ENCODE results near the gene MAP3K14. TPM values are rescaled to one million over a fixed set of nuclear protein-coding genes. Genes with fewer than 3 reads are reported as not detected.
A peak's percentile ranks its signal among the peaks of the same experiment; 100 is the strongest.

Gene MAP3K14
- total RNA-seq, 1 experiment from 2014 or later = 10.0 TPM

DNA sequence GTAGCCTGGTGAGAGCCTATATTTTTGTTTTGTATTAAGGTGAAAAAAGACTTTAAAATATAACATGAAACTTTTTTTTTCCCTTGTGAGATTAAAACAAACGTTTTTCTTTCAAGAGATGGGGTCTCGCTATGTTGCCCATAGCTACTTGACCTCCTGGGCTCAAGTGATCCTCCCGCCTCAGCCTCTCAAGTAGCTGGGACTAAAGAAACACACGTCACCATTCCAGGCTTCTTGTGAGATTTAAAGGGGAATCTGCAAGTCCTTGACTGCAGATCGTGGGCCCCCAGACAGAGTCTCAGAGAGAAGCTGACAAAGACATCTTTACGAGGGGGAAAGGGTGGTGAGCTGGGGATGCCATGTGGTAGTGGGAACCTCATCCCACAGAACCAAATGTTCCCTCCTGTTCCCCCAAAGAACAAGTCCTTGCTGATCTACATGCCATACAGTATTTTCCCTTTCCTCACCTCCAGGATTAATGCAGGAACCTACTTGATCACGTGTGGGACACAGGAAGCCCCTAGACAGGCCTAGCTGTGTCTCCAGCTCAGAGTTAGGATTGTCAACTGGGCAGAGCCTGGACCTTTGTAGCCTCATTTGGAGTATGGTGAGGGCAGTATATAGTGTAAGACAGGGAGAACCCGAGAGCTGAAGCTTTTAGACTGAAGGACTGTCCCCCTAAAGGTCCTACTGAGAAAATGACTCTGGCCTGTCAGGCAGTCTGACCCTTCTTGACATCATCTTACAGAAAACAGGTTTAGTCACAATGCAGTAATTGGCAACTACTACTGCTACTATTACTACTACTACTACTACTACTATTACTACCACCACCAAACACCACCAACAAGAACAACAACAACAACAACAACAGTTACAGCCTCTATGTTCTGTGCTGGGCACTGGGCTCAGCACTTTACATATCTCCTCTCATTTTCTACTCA is 4.1 kb downstream of the MAP3K14 start:
- TF ChIP-seq, protein P1, sequence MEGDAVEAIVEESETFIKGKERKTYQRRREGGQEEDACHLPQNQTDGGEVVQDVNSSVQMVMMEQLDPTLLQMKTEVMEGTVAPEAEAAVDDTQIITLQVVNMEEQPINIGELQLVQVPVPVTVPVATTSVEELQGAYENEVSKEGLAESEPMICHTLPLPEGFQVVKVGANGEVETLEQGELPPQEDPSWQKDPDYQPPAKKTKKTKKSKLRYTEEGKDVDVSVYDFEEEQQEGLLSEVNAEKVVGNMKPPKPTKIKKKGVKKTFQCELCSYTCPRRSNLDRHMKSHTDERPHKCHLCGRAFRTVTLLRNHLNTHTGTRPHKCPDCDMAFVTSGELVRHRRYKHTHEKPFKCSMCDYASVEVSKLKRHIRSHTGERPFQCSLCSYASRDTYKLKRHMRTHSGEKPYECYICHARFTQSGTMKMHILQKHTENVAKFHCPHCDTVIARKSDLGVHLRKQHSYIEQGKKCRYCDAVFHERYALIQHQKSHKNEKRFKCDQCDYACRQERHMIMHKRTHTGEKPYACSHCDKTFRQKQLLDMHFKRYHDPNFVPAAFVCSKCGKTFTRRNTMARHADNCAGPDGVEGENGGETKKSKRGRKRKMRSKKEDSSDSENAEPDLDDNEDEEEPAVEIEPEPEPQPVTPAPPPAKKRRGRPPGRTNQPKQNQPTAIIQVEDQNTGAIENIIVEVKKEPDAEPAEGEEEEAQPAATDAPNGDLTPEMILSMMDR (IDR thresholded peaks at IDR 0.05; ENCODE audit: insufficient read depth in 1 of 2, low read depth in 1 of 2, low read length in 1 of 2, severe bottlenecking in 1 of 2, unreplicated experiment in 1 of 2) = no peak
- Histone ChIP-seq H3K36me3 (ENCODE audit: control insufficient read depth, insufficient read depth, low read length) (no peaks in the 10 kb centered on the region), H3K4me1 (peaks cover 39% of the 10 kb centered on the region), H3K9me3 (no peaks in the 10 kb centered on the region), H3K27me3 (replicated peaks; ENCODE audit: control insufficient read depth, insufficient read depth, low read length) (no peaks in the 10 kb centered on the region), H3K4me3 (ENCODE audit: low read depth, low read length) (no peak overlapping the region)
- H3K9me3 Mint-ChIP-seq (ENCODE audit: unreplicated experiment) = no peaks in the 10 kb centered on the region
- ChIA-PET POLR2A (interaction anchor here (1.4 kb wide), 1 partner anchor 35 kb away, joined by 5 read pairs; no protein-coding TSS in a partner anchor), CTCF (interaction anchor here (0.5 to 2.3 kb wide), 4 partner anchors 35 to 164 kb away, joined by 3 to 15 read pairs (median 4); no protein-coding TSS in a partner anchor)
- no peaks in the 10 kb centered on the region for H3K27me3 Mint-ChIP-seq (ENCODE audit: insufficient read depth, unreplicated experiment)
- H3K36me3 Mint-ChIP-seq (ENCODE audit: insufficient read depth, unreplicated experiment) = peaks cover 15% of the 10 kb centered on the region
- no peak for DNase-seq
- H3K4me1 Mint-ChIP-seq (ENCODE audit: low read depth, unreplicated experiment) = peaks cover 31% of the 10 kb centered on the region
- H3K27ac Mint-ChIP-seq (ENCODE audit: unreplicated experiment) = peak overlapping the region; percentile 24
- intact Hi-C loops (cut with micrococcal nuclease; ENCODE audit: unreplicated experiment) = no loop called here
- no peak overlapping the region for H3K4me3 Mint-ChIP-seq (ENCODE audit: unreplicated experiment)
- no TSS peak for BruUV-seq (replicated peaks)

DNA sequence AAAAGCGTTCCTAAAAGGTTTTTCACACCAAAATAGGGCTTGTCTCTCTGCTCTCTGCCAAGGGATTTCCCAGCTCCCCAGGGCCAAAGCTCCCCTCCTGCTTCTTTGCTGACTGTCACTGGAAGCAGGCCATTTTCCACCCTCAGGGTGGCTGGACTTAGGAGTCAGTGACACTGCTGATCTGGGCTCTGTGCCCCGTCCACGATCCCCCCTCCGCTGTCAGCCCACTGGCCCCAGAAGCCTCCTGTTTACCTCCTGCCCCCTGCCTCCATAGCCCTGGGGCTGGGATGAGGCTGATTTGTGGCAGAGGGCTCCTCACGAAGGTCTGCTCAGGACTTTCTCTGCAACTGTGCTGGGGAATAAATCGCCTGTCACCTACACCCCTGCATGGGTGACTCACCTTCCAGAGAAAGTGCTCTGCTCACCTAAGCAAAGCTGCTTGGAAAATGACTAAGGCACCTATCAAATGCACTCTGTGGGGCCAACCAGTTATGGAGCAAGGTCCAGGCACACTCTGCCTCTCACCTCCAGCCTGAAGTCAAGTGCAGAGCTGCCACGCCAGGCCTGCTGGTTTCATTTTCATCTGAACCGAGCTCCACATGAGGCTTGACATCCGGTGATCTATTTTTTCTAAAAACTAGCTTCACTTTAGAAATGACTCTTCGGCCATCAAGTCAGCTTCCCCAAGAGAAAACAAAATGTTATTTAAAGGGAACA is 4.9 kb downstream of the MAP3K14 start:
- peak overlapping the region; percentile 42 for H3K27ac Mint-ChIP-seq (ENCODE audit: unreplicated experiment)
- H3K4me3 Mint-ChIP-seq (ENCODE audit: unreplicated experiment) = no peak overlapping the region
- H3K9me3 ChIP-seq = no peaks in the 10 kb centered on the region
- intact Hi-C loops (cut with micrococcal nuclease; ENCODE audit: unreplicated experiment) = no loop called here
- ChIA-PET CTCF (interaction anchor here (0.5 to 2.3 kb wide), 6 partner anchors 19 to 163 kb away, joined by 3 to 15 read pairs (median 3); no protein-coding TSS in a partner anchor), POLR2A (interaction anchor here (1.4 kb wide), 2 partner anchors 34 to 35 kb away, joined by 3 to 5 read pairs; no protein-coding TSS in a partner anchor)
- no peak overlapping the region for H3K4me3 ChIP-seq (ENCODE audit: low read depth, low read length)
- H3K4me1 Mint-ChIP-seq (ENCODE audit: low read depth, unreplicated experiment) = peaks cover 31% of the 10 kb centered on the region
- TF ChIP-seq, protein P1 (IDR thresholded peaks at IDR 0.05; ENCODE audit: insufficient read depth in 1 of 2, low read depth in 1 of 2, low read length in 1 of 2, severe bottlenecking in 1 of 2, unreplicated experiment in 1 of 2) = no peak
- H3K27me3 ChIP-seq (replicated peaks; ENCODE audit: control insufficient read depth, insufficient read depth, low read length) = no peaks in the 10 kb centered on the region
- no TSS peak for BruUV-seq (replicated peaks)
- H3K36me3 Mint-ChIP-seq (ENCODE audit: insufficient read depth, unreplicated experiment) = peaks cover 15% of the 10 kb centered on the region
- H3K4me1 ChIP-seq = peaks cover 39% of the 10 kb centered on the region
- H3K9me3 Mint-ChIP-seq (ENCODE audit: unreplicated experiment) = no peaks in the 10 kb centered on the region
- DNase-seq = peak; percentile 59 to 81
- no peaks in the 10 kb centered on the region for H3K27me3 Mint-ChIP-seq (ENCODE audit: insufficient read depth, unreplicated experiment)
- H3K36me3 ChIP-seq (ENCODE audit: control insufficient read depth, insufficient read depth, low read length) = no peaks in the 10 kb centered on the region

DNA sequence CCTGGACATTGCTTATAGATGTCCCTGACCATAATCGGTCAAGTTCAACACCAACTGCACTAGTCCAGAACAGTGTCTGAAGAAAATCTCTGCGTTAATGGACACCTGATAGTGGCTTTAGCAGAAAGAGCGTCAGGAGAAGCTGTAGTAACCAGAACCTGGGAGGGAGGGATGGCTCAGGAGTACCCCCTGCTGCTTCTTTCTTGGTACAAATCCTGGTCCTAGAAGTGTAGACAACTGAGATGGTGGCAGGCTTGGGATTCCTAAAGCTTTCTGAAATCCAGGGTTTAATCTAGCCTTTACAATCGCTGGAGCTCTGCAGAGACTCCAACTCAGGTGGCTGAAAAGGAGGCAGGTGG is 5.4 kb downstream of the MAP3K14 start:
- TF ChIP-seq, protein P1 (IDR thresholded peaks at IDR 0.05; ENCODE audit: insufficient read depth in 1 of 2, low read depth in 1 of 2, low read length in 1 of 2, severe bottlenecking in 1 of 2, unreplicated experiment in 1 of 2) = no peak
- H3K4me3 Mint-ChIP-seq (ENCODE audit: unreplicated experiment) = no peak overlapping the region
- POLR2A ChIA-PET = interaction anchor here (0.5 to 1.4 kb wide), 2 partner anchors 34 to 881 kb away, joined by 3 read pairs; no protein-coding TSS in a partner anchor
- Histone ChIP-seq H3K4me1 (peaks cover 39% of the 10 kb centered on the region), H3K27me3 (replicated peaks; ENCODE audit: control insufficient read depth, insufficient read depth, low read length) (no peaks in the 10 kb centered on the region), H3K9me3 (no peaks in the 10 kb centered on the region), H3K36me3 (ENCODE audit: control insufficient read depth, insufficient read depth, low read length) (no peaks in the 10 kb centered on the region), H3K4me3 (ENCODE audit: low read depth, low read length) (no peak overlapping the region)
- peak overlapping the region; percentile 42 for H3K27ac Mint-ChIP-seq (ENCODE audit: unreplicated experiment)
- DNase-seq = no peak
- CTCF ChIA-PET = interaction anchor here (1.1 to 2.3 kb wide), 5 partner anchors 18 to 92 kb away, joined by 3 to 15 read pairs (median 3); no protein-coding TSS in a partner anchor
- peaks cover 13% of the 10 kb centered on the region for H3K36me3 Mint-ChIP-seq (ENCODE audit: insufficient read depth, unreplicated experiment)
- intact Hi-C loops (cut with micrococcal nuclease; ENCODE audit: unreplicated experiment) = no loop called here
- peaks cover 31% of the 10 kb centered on the region for H3K4me1 Mint-ChIP-seq (ENCODE audit: low read depth, unreplicated experiment)
- BruUV-seq (replicated peaks) = no TSS peak
- H3K9me3 Mint-ChIP-seq (ENCODE audit: unreplicated experiment) = no peaks in the 10 kb centered on the region
- no peaks in the 10 kb centered on the region for H3K27me3 Mint-ChIP-seq (ENCODE audit: insufficient read depth, unreplicated experiment)

All from Caco-2 (cell line).